ENCODE results near the gene YAE1. TPM values are rescaled to one million over a fixed set of nuclear protein-coding genes. Genes with fewer than 3 reads are reported as not detected.

YAE1 gene
- total and polyA plus RNA-seq, 2 donors (not counting 1 experiment from before 2014, with no cell fraction given), result 5.9 to 20.0 TPM

Other genes starting within 250 kb of the YAE1 start
- 29.8 and 31.0 TPM in 2 replicates for gene RALA, start 57.2 kb downstream of the YAE1 start, total RNA-seq
- gene RALA, start 57.2 kb downstream of the YAE1 start, polyA plus RNA-seq, result 9.3 and 15.6 TPM in 2 replicates